Mesodermal cell (in vitro differentiated cells): ENCODE measurements around the gene CARD18.

Experiments used
- H3K27ac ChIP-seq: 2 replicates; pipeline ENCODE4 v1.7.0; 2013; ENCODE audit warnings: mild to moderate bottlenecking, low read depth, low read length, moderate library complexity; ENCODE audit not compliant: severe bottlenecking
- H3K36me3 ChIP-seq: 2 replicates; pipeline ENCODE4 v1.7.1; 2013; ENCODE audit warnings: mild to moderate bottlenecking, low read length, moderate library complexity; ENCODE audit not compliant: control insufficient read depth, insufficient read depth
- H3K4me1 ChIP-seq: one replicate; pipeline ENCODE4 v1.7.1; 2013; ENCODE audit warnings: mild to moderate bottlenecking, low read length; ENCODE audit not compliant: insufficient read depth, control insufficient read depth, poor library complexity, severe bottlenecking
- H3K4me3 ChIP-seq: 2 replicates; pipeline ENCODE4 v1.7.0; 2013; ENCODE audit warnings: low read length, control low read depth, mild to moderate bottlenecking; ENCODE audit not compliant: insufficient read depth, poor library complexity, severe bottlenecking; ENCODE audit errors: extremely low read depth
- H3K9me3 ChIP-seq: 2 replicates; pipeline ENCODE4 v1.7.1; 2013; ENCODE audit warnings: mild to moderate bottlenecking, low read length, moderate library complexity; ENCODE audit not compliant: control insufficient read depth
- WGBS, 2 experiments: methylation state at CpG; one replicate each; pipeline ENCODE4 v1.1.5; 2013; ENCODE audit warnings: missing lambda C conversion rate in 2 of 2; ENCODE audit not compliant: insufficient coverage in 2 of 2; 5-methylcytosine and 5-hydroxymethylcytosine counted together

CARD18 gene

DNA sequence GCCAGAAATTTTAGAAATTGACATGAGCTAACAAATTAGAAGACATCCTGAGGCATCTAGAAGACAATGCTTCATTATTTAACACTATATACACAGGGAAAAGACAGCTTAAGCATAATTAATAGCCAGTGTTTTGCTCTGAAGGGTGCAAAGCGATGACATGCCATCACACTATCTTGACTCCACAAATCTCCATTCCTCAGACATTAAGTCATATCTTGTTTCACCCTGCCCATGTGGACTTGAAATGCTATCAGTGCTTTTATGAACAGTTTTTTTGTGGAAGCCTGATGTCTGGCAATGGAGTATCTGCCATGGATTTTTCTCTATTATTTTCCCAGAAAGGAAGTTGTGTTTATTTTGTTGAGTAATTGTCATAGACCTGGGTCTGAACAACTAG is 2.3 kb downstream of the CARD18 start:
- Histone ChIP-seq H3K36me3 (no peaks in the 10 kb centered on the region), H3K27ac (no peak overlapping the region), H3K9me3 (peaks cover 7% of the 10 kb centered on the region), H3K4me3 (no peak overlapping the region), H3K4me1 (no peaks in the 10 kb centered on the region)
- 100% methylated on average over 1 of the region's 1 CpG; no CpG with 5 or more reads in 1 of the 2 experiments for WGBS, 2 experiments

DNA sequence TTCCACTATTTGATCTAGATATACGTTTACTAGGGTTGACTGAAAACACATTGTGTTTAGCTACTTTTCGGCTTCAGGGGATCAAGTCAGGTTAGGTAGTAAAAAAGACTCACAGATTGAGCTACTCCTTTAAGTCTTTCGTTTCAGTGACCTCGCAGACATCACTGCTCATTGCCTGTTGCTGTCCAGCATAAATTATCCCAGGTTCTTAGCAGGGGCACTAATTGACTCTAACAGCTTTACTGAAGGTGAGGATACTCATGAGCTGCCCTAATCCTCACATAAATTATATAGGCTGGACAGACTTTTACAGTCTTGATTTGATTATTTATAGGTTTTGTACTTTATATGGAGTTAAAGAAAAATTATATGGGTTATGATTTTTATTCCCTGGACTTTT is 3.7 kb downstream of the CARD18 start:
- 95 to 96% methylated on average over 2 to 3 of the region's 4 CpGs for whole genome bisulfite sequencing, 2 experiments
- Histone ChIP-seq H3K4me1 (no peaks in the 10 kb centered on the region), H3K36me3 (no peaks in the 10 kb centered on the region), H3K27ac (no peak overlapping the region), H3K4me3 (no peak overlapping the region), H3K9me3 (peaks cover 7% of the 10 kb centered on the region)

DNA sequence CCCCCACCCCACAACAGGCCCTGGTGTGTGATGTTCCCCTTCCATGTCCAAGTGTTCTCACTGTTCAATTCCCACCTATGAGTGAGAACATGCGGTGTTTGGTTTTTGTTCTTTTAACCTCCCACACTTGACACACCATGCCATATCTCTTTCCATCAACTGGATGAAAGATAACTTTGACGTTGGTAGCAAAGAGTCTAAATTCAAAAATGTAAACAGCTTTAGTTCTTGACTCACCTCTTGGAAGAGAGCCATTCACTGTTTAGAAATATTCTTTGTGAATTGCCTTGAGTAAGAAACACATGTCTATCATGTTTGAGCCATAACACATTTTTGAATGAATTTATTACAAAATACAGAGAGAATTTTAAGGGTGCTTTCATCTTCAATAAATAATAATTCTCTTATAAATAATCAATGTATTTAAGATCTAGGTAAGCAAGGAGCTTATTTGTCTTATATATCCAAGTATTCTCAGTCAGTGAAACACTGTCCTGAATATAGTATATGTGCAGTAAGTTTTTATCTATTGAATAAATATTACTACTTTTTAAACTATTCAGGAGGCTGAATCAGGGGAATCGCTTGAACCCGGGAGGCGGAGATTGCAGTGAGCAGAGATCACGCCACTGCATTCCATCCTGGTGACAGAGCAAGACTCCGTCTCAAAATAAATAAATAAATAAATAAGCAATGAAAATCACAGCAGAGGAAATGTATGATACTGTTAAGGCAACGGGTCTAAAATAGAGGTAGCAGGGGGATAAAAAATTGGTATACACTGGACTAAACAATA is 6.7 kb downstream of the CARD18 start:
- WGBS, 2 experiments: 96% methylated on average over 5 of the region's 8 CpGs; no CpG with 5 or more reads in 1 of the 2 experiments
- Histone ChIP-seq H3K4me3 (no peak overlapping the region), H3K9me3 (peaks cover 11% of the 10 kb centered on the region), H3K4me1 (no peaks in the 10 kb centered on the region), H3K36me3 (no peaks in the 10 kb centered on the region), H3K27ac (no peak overlapping the region)

- Histone ChIP-seq H3K36me3 (no peaks in the 10 kb centered on the region), H3K9me3 (peaks cover 4% of the 10 kb centered on the region), H3K4me3 (no peak overlapping the region), H3K27ac (no peak overlapping the region), H3K4me1 (no peaks in the 10 kb centered on the region)
- 83 to 87% methylated on average over 2 to 3 of the region's 3 CpGs for WGBS, 2 experiments
Observed at GRCh38 chr11:105130189-105130813, 9.3 kb downstream of the CARD18 start.

DNA sequence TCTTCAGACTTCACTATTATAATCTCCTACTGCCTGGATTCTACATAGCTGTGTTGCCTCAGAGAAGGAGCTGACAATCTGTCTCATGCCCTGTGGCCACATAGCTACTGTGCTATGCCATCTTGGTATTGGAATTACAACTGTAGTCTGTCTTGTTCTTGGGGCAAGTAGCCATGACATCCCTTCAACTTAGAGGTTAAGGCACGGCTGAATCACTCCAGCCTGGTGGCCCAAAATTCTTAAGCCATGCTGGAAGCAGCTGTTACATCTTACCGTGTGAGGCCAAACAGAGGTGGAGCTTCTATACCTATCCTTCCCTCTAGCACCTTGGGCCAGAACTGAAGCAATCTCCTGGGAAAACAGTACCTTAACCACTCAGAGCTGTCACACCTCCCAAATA is 14.8 kb downstream of the CARD18 start:
- Histone ChIP-seq H3K27ac (no peak overlapping the region), H3K36me3 (no peaks in the 10 kb centered on the region), H3K4me1 (no peaks in the 10 kb centered on the region), H3K9me3 (no peaks in the 10 kb centered on the region), H3K4me3 (no peak overlapping the region)
- WGBS, 2 experiments: 84 to 92% methylated on average over 2 of the region's 2 CpGs

- H3K27ac ChIP-seq: no peak overlapping the region
- H3K4me1 ChIP-seq: peaks cover 10% of the 10 kb centered on the region
- H3K36me3 ChIP-seq: no peaks in the 10 kb centered on the region
- no peak overlapping the region for H3K4me3 ChIP-seq
- H3K9me3 ChIP-seq: no peaks in the 10 kb centered on the region
- 85 to 87% methylated on average over 11 of the region's 13 CpGs for WGBS, 2 experiments
Observed at GRCh38 chr11:105111145-105111944, 28.2 kb downstream of the CARD18 start.

- Histone ChIP-seq H3K4me1 (peaks cover 10% of the 10 kb centered on the region), H3K9me3 (no peaks in the 10 kb centered on the region), H3K4me3 (no peak overlapping the region), H3K36me3 (no peaks in the 10 kb centered on the region), H3K27ac (no peak overlapping the region)
- 82 to 100% methylated on average over 1 to 2 of the region's 2 CpGs for WGBS, 2 experiments
Observed at GRCh38 chr11:105110688-105111030, 28.9 kb downstream of the CARD18 start.

- Histone ChIP-seq H3K36me3 (no peaks in the 10 kb centered on the region), H3K27ac (peak overlapping the region; percentile 3), H3K9me3 (peaks cover 1% of the 10 kb centered on the region), H3K4me3 (no peak overlapping the region), H3K4me1 (peaks cover 10% of the 10 kb centered on the region)
- 82 to 84% methylated on average over 5 of the region's 8 CpGs for WGBS, 2 experiments
Observed at GRCh38 chr11:105109855-105110687, 29.5 kb downstream of the CARD18 start.

GRCh38 chr11:105109321-105109720 is 30.2 kb downstream of the CARD18 start:
- WGBS, 2 experiments: 100% methylated on average over 1 of the region's 1 CpG; no CpG with 5 or more reads in 1 of the 2 experiments

GRCh38 chr11:105108247-105108646 is 31.3 kb downstream of the CARD18 start:
- Histone ChIP-seq H3K27ac (no peak overlapping the region), H3K36me3 (no peaks in the 10 kb centered on the region), H3K4me1 (peaks cover 10% of the 10 kb centered on the region), H3K4me3 (no peak overlapping the region), H3K9me3 (peaks cover 8% of the 10 kb centered on the region)
- 78 to 100% methylated on average over 1 of the region's 1 CpG for WGBS, 2 experiments

More at GRCh38 chr11:105109321-105109720, 30.2 kb downstream of the CARD18 start:
- Histone ChIP-seq H3K36me3 (no peaks in the 10 kb centered on the region), H3K9me3 (peaks cover 5% of the 10 kb centered on the region), H3K27ac (no peak overlapping the region), H3K4me3 (no peak overlapping the region), H3K4me1 (peaks cover 10% of the 10 kb centered on the region)
